ENCODE measurements around the gene SLC2A11.
A peak's percentile ranks its signal among the peaks of the same experiment; 100 is the strongest.
"Not testable (repeated sequence)": the region's sequence is repeated elsewhere in the genome, so short reads cannot be mapped to it uniquely, and the experiment has no call there.

Gene SLC2A11

GRCh38 chr22:23908587-23909205, 51.0 kb downstream of the SLC2A11 start:
- DNase-seq (ENCODE audit: low read depth in 3 of 3): no peak

DNA sequence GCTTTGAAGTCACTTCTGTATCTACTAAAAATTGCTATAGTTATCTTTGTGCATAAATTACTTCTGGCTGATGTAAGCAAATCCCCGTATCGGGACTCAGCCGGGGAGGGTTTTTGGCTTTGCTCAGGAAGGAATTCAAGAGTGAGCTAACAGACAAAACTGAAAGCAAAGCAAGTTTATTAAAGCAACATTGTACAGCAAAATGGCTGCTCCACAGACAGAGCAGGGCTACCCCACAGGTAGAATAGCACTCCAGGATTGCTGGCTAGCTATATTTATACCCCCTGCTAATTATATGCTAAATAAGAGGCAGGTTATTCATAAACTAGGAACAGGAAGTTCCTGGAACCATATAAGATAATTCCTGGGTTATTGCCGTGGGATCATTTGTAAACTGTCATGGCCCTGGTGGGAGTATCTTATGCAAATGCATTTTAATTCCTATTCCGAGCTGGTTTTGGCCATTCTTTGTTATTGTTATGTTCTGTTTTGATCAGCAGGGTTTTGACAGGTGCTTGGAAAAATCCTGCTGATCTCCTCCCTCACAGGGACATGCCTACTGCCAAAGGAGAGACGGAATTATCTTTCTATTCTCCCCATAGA, 51.7 kb downstream of the SLC2A11 start:
- no peak for DNase-seq (ENCODE audit: low read depth in 3 of 3)

DNA sequence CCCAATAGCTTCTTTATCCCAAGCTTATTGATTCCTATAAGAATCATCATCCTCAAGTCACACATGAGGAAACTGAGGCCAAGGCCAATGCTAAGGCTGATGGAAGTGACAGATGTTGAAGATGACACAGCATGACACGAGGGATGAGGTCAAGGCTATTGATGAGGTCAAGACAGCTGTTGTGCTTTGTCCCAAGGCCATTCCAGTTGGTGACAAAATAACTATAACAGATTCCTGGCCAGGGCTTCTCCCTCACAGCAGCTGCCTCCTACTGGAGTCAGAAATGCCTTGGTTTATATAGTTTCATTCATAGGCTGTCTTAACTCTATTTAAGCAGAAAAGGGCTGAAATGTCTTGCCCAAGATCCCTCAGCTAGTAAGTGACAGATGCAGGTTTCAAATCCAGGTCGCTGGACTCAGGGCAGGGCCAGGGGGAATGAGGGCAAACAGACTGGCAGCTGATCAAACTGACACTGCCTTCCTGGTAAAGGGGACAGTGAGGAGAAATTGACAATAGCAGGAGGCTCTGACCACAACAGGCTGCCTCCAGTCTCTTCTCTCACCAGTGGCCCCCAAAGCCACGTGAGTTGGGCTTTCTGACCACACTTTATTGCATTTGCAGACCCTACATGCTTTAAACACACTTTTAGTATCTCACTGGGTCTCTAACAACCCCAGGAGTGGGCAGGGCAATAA, 53.0 kb downstream of the SLC2A11 start:
- no peak for DNase-seq (ENCODE audit: low read depth in 3 of 3)

DNA sequence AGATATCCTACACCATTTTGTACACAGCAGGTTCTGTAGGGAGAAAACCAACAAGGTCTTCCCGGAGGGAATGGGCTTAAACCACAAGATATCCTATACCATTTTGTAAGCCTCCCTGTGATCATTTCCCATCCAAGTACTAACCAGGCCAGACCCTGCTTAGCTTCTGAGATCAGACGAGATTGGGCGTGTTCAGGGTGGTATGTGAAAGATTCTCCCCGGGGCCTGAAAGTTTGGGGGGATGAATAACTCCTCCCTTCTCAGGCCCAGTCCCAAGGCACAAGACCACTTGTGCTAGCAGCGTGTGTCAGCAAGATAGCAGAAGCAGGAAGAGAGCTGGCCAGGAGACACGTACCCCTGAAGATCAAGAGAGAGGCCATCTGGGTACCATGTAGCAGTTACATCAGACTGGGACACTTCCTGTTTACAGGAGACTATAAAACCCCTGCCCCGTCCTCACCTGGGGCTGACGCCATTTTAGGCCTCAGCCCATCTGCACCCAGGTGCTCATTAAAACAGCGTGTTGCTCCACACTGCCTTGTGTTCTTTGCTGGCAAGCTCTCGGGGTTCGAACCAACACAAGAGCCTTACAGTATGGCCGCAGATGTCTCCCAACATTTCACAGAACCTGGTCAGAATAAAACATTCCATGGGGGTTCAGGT, 53.8 kb downstream of the SLC2A11 start:
- no peak for DNase-seq (ENCODE audit: low read depth in 3 of 3)

- no peak for DNase-seq (ENCODE audit: low read depth in 3 of 3)
Measured at GRCh38 chr22:23912293-23912903, 54.7 kb downstream of the SLC2A11 start.

- no peak for DNase-seq (ENCODE audit: low read depth in 3 of 3)
Measured at GRCh38 chr22:23913306-23913660, 55.6 kb downstream of the SLC2A11 start.

GRCh38 chr22:23913661-23914353, 56.1 kb downstream of the SLC2A11 start:
- peak; percentile 99 for DNase-seq (ENCODE audit: low read depth in 3 of 3)

GRCh38 chr22:23915290-23915689, 57.6 kb downstream of the SLC2A11 start:
- no peak for DNase-seq (ENCODE audit: low read depth in 3 of 3)

GRCh38 chr22:23920267-23920611, 62.6 kb downstream of the SLC2A11 start:
- not testable (repeated sequence) for DNase-seq (ENCODE audit: low read depth in 3 of 3)

DNA sequence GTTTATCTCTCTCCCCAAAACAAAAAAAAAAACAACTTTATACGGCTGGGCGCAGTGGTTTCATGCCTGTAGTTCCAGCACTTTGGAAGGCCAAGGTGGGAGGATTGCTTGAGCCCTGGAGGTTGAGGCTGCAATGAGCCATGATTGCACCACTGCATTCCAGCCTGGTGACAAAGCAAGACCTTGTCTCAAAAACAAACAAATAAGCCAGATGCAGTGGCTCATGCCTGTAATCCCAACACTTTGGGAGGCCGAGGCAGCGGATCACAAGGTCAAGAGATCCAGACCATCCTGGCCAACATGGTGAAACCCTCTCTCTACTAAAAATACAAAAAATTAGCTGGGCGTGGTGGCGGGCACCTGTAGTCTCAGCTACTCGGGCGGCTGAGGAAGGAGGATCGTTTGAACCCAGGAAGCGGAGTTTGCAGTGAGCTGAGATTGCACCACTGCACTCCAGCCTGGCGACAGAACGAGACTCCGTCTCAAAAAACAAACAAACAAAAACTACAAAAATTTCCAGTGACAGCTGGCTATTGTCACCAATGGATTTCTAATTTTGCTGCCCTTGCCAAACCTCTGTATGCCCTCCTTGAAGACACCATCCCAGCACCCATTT, 64.0 kb downstream of the SLC2A11 start:
- DNase-seq (ENCODE audit: low read depth in 3 of 3): not testable (repeated sequence)

DNA sequence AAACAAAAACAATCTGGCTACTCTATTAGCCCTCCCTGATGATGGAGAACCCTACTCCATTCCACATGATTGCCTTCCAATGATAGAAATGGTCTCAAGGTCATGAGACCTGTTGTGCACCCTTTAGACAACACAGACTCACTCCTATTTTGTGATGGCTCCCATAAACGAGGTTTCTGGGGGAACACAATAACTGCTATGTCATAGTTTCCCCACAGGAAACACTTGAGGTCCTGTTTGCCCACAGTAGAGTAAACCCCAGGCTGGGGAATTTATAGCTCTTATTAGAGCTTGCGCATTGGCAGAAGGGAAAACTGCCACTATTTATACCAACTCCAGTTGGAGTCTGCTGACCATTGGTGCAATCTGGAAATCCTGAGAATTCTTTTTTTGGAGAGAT, 65.2 kb downstream of the SLC2A11 start:
- DNase-seq (ENCODE audit: low read depth in 3 of 3): no peak

DNA sequence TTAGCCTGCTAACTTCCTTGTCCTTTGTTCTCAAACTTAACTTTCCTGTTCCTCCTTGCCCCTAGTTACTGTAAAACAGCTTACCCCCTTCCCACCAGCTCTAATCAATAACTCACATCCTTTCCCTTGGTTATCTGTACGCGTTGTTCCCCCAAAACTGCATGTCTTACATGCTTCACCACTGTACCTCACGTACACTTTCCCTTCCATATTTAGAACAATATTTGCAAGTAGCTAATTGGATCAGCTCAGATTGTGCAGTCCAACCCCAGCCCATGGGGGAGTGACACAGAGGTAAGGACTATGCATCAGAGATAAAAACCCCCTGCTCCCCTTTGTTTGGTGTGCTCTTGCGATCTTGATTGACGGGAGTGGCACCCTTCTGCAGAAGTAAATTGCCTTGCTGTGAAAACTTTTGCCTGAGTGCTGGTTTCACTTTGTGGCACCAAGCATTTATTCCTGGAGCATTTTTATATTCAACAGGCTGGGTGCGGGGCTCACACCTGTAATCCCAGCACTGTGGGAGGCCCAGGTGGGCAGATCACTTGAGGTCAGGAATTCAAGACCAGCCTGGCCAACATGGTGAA, 67.4 kb downstream of the SLC2A11 start:
- DNase-seq (ENCODE audit: low read depth in 3 of 3): no peak

GRCh38 chr22:23926561-23926960, 68.9 kb downstream of the SLC2A11 start:
- DNase-seq (ENCODE audit: low read depth in 3 of 3): no peak
